ENCODE results near the gene FOXP1. TPM values are rescaled to one million over a fixed set of nuclear protein-coding genes. Genes with fewer than 3 reads are reported as not detected.

FOXP1 gene
- total RNA-seq, 1 experiment from 2014 or later = 75.3 TPM

GRCh38 chr3:71355862-71356261 lies 227.7 kb downstream of the FOXP1 start:
- no peaks in the 10 kb centered on the region; the same call in 1 of the 2 replicates for H3K4me1 ChIP-seq (ENCODE audit: insufficient read depth, low read length)
- no peaks in the 10 kb centered on the region for H3K79me2 ChIP-seq (ENCODE audit: insufficient read depth, low read length)
- no peak overlapping the region for H3K4me2 ChIP-seq (ENCODE audit: insufficient read depth, insufficient read length, low read length)
- no peak overlapping the region for H3K4ac ChIP-seq (ENCODE audit: low read depth, low read length)
- no peak overlapping the region for H3K27ac Mint-ChIP-seq
- H2AK5ac ChIP-seq (ENCODE audit: insufficient read length, low read length) = no peak overlapping the region
- no peaks in the 10 kb centered on the region for H3K9me3 Mint-ChIP-seq
- H3K4me3 Mint-ChIP-seq = no peak overlapping the region
- H3K14ac ChIP-seq (ENCODE audit: insufficient read depth, low read length) = no peak overlapping the region
- no peaks in the 10 kb centered on the region for H3K27me3 ChIP-seq (ENCODE audit: insufficient read depth, low read length)
- no peak overlapping the region for H4K5ac ChIP-seq (ENCODE audit: insufficient read length, low read depth, low read length)
- no peak overlapping the region for H2BK5ac ChIP-seq (ENCODE audit: insufficient read length, low read length)
- TF ChIP-seq, protein P1, sequence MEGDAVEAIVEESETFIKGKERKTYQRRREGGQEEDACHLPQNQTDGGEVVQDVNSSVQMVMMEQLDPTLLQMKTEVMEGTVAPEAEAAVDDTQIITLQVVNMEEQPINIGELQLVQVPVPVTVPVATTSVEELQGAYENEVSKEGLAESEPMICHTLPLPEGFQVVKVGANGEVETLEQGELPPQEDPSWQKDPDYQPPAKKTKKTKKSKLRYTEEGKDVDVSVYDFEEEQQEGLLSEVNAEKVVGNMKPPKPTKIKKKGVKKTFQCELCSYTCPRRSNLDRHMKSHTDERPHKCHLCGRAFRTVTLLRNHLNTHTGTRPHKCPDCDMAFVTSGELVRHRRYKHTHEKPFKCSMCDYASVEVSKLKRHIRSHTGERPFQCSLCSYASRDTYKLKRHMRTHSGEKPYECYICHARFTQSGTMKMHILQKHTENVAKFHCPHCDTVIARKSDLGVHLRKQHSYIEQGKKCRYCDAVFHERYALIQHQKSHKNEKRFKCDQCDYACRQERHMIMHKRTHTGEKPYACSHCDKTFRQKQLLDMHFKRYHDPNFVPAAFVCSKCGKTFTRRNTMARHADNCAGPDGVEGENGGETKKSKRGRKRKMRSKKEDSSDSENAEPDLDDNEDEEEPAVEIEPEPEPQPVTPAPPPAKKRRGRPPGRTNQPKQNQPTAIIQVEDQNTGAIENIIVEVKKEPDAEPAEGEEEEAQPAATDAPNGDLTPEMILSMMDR (conservative IDR thresholded peaks at IDR 0.05) = no peak
- H2AFZ ChIP-seq (ENCODE audit: low read length) = no peak overlapping the region
- no peaks in the 10 kb centered on the region for H3K27me3 Mint-ChIP-seq (ENCODE audit: low read depth)
- no CpG with 5 or more reads among the region's 7 CpGs for WGBS (ENCODE audit: extremely low coverage, insufficient read length, low lambda C conversion rate)
- H2BK15ac ChIP-seq (ENCODE audit: low read depth, low read length) = no peak overlapping the region
- no peak overlapping the region for H3K23ac ChIP-seq (ENCODE audit: insufficient read length, low read depth, low read length)
- DNase-seq = no peak
- no peaks in the 10 kb centered on the region for H3K4me1 Mint-ChIP-seq
- H4K20me1 ChIP-seq (ENCODE audit: control insufficient read depth, insufficient read depth, insufficient read length) = no peaks in the 10 kb centered on the region
- no peaks in the 10 kb centered on the region for H3K79me1 ChIP-seq (ENCODE audit: insufficient read depth, low read depth, low read length, poor library complexity, severe bottlenecking)
- no peaks in the 10 kb centered on the region for H3K23me2 ChIP-seq (ENCODE audit: insufficient read length, low read depth, low read length, poor library complexity, severe bottlenecking)
- H2BK12ac ChIP-seq (ENCODE audit: insufficient read length, low read depth, low read length) = no peak overlapping the region
- no peak overlapping the region for H2BK120ac ChIP-seq (ENCODE audit: low read depth, low read length, poor library complexity, severe bottlenecking)
- no peak overlapping the region for H3K56ac ChIP-seq (ENCODE audit: insufficient read length, low read depth, low read length)
- no peak overlapping the region for H4K8ac ChIP-seq (replicated peaks; ENCODE audit: insufficient read length, low read depth, low read length)
- H3T11ph ChIP-seq (ENCODE audit: low read length) = no peak overlapping the region
- no peak overlapping the region for H3K9ac ChIP-seq (ENCODE audit: extremely low read depth, insufficient read length, low read length)
- H3K27ac ChIP-seq (ENCODE audit: insufficient read length, low read depth, low read length) = no peak overlapping the region
- no peaks in the 10 kb centered on the region for H3K9me3 ChIP-seq (ENCODE audit: control insufficient read depth, low read depth, low read length)
- no peaks in the 10 kb centered on the region for H3K36me3 Mint-ChIP-seq (ENCODE audit: insufficient read depth in 1 of 3, low read depth in 3 of 3)
- no peak overlapping the region for H2BK20ac ChIP-seq (ENCODE audit: low read depth, low read length, poor library complexity, severe bottlenecking)
- H3K18ac ChIP-seq (ENCODE audit: insufficient read length, low read depth, low read length) = no peak overlapping the region
- no peak overlapping the region for H4K91ac ChIP-seq (ENCODE audit: insufficient read length, low read depth, low read length)

Measured in H9 (cell line).